Measurements from ENCODE around the gene CANT1.

The CANT1 gene

DNA sequence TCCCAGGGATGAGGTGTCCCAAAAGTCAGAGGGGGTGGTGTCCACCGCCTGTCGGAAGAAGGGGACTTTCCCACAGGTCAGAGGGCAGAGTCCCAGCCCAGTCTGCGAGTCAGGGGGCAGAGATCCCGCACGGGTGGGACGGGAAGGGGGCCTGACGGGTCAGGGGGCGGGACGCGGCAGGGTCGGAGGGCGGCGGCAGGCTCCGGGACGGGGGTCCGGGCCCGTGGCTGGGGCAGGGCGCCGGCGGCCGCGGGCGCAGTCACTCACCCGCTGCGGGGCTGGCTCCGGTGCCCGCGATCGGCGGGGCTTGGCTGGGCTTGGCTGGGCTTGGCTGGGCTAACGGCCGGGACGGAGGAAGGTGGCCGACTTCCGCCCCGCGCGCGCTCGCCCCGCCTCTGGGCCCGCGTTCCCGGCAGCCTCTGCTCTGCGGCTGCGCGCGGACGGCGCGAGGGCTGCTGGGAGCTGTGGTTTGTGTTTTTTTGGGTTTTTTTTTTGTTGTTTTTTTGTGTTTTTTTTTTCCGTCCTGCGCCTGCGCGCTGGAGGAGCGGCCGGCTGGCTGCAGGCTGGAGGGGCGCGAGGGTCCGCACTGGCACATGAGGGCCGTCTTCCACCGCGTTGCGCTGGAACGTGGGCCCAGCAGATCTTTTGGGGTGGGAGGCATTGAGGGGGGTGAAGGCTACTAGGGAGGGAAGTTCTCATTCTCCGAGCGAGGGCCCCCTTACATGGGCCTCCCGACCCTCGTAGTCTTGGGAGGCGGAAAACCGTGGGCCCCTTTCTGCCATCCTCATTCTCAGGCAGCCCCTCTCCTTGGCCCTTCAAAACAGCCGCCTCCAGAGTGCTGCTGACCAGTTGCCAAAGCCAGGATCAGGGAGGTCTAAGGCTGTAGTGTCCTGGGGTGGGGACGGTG, at the start of gene CANT1:
Gene CANT1, minus strand, starts transcription at position 368 of the 907 bp plus-strand sequence. CDS start 12,142 bp downstream, outside the sequence.
- peak; percentile 81 for DNase-seq

GRCh38 chr17:79057737-79058385, 48.3 kb upstream of the CANT1 start:
- DNase-seq, result no peak

DNA sequence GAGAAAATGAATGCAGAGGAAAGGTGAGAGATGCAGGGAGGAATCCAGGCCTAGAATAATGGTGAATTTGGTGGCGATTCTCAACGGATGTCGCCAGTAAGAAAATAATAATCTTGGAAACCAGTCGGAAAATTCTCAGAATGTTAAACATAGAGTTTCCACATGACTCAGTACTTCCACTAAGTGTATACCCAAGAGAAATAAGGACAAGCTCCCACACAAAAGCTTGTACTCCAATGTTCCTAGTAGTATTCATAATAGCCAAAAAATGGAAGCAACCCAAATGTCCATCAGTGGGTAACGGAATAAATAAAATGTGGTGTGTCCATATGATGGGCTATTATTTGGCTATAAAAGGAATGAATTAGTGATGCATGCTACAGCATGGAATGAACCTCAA, 45.6 kb upstream of the CANT1 start:
- no peak for DNase-seq

- no peak for DNase-seq
Measured at GRCh38 chr17:79054200-79054960, 44.8 kb upstream of the CANT1 start.

DNA sequence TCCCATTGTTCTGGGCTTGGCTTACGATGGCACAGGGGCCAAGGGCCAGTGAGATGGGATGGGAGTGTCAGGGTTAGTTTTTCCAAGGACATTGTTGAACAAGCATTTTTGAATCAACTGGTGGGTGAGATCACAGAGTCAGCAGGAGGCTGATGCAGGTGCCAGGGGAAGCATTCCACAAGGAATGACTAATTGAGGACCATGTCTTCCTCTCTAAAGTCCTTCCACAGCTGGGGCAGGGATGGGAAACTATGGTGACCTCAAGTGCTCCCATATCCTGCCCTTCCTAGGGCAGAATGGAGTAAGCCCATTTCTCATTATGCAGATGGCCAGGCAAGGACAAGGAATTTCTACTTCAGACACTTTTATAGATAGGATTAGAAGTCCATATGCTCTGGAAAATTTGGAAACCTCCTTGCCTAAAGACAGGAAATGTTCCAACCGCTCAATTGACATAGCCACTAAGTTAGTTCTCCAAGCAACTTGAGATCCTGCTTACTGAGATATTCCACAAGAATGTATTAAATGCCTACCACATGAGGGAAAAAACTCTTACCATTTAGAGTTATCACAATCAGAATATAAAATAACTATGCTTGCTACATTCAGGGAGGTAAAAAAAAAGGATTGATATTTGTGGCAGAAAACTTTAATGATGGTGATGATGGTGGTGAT, 43.8 kb upstream of the CANT1 start:
- DNase-seq, result no peak

- DNase-seq, result no peak
Measured at GRCh38 chr17:79052131-79052530, 42.6 kb upstream of the CANT1 start.

GRCh38 chr17:79051306-79051705, 41.7 kb upstream of the CANT1 start:
- no peak for DNase-seq

DNA sequence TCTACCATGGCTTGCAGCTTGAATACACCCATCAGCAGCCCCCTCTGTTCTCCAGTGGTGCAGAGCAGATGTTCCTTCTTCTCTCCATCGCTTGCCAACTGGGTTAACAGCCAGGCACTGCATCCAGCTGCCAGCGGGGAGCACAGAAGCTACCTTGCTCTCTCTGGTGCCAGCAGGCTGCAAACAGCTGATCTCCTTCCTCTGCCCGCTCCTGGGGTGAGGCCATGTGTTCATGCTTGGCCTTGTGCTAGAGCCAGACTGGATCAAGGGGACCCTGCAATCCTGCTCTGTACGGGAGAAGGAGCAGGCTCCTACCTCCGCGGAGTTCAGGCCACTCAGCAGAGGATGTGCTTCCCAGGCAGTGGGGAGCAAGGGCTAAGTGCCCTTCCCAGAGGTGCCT, 41.0 kb upstream of the CANT1 start:
- no peak for DNase-seq

DNA sequence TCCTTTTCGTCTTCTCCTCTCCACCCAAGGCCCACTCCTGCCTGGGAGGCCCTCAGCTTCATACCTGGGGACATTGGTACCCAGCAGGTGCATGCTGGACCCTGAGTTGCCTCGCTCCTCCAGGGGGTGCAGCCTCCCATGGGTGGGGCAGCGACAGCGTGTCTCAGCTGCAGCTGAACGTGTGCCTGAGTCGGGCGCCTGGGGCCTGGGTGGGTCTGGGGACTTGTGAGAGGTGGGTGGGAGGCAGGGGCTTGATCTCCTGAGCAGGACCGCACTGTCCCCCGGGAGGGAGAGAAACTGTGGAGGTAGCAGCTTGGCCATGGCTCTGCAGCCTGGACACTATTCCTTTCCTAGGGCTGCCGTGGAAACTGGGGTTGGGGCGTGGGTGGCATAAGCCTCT, 40.3 kb upstream of the CANT1 start:
- DNase-seq, result no peak

DNA sequence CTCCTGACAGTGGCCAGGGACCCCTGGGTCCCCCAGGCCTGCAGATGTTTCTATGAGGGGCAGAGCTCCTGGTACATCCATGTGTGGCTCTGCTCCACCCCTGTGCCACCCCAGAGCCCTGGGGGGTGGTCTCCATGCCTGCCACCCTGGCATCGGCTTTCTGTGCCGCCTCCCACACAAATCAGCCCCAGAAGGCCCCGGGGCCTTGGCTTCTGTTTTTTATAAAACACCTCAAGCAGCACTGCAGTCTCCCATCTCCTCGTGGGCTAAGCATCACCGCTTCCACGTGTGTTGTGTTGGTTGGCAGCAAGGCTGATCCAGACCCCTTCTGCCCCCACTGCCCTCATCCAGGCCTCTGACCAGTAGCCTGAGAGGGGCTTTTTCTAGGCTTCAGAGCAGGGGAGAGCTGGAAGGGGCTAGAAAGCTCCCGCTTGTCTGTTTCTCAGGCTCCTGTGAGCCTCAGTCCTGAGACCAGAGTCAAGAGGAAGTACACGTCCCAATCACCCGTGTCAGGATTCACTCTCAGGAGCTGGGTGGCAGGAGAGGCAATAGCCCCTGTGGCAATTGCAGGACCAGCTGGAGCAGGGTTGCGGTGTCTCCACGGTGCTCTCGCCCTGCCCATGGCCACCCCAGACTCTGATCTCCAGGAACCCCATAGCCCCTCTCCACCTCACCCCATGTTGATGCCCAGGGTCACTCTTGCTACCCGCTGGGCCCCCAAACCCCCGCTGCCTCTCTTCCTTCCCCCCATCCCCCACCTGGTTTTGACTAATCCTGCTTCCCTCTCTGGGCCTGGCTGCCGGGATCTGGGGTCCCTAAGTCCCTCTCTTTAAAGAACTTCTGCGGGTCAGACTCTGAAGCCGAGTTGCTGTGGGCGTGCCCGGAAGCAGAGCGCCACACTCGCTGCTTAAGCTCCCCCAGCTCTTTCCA, 39.5 kb upstream of the CANT1 start:
- no peak for DNase-seq

GRCh38 chr17:79047923-79048825, 38.6 kb upstream of the CANT1 start:
- no peak for DNase-seq

GRCh38 chr17:79047291-79047920, 37.8 kb upstream of the CANT1 start:
- DNase-seq, result no peak

DNA sequence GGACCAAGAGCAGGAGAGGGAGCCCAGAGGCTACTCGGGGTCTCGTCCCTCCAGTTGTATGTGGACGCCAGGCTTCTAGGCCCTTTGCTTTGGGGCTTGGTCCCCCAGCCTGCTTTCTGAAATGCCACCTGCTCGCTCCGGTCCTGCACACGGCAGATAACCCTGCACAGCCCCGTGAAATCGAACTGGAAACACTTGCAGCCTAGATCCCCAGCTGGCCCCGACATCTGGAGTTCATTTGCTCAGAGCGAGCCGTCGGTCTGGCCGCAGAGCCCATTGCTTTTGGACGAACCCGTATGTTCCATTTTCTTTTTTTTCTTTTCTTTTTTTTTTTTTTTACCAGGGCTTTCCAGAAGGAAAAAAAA, 37.3 kb upstream of the CANT1 start:
- DNase-seq, result no peak

GRCh38 chr17:79046197-79046915, 36.8 kb upstream of the CANT1 start:
- no peak for DNase-seq

DNA sequence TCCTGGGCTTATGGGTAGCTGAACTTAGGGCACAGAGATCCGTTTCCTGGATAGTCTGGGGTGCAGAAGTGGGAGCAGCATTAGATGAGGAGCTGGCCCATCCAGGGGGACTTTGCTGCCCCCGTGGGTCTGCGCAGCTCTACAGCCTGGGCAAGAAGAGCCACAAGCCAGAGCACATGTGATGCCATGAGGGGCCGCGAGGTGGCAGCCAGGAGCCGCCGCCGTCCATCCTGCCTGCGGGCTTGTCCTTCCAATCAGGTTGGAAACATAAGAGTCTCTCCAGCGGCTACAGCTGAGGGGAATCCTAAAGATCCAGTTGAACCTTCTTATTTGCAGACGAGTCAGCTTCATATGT, 36.3 kb upstream of the CANT1 start:
- peak; percentile 62 for DNase-seq

DNA sequence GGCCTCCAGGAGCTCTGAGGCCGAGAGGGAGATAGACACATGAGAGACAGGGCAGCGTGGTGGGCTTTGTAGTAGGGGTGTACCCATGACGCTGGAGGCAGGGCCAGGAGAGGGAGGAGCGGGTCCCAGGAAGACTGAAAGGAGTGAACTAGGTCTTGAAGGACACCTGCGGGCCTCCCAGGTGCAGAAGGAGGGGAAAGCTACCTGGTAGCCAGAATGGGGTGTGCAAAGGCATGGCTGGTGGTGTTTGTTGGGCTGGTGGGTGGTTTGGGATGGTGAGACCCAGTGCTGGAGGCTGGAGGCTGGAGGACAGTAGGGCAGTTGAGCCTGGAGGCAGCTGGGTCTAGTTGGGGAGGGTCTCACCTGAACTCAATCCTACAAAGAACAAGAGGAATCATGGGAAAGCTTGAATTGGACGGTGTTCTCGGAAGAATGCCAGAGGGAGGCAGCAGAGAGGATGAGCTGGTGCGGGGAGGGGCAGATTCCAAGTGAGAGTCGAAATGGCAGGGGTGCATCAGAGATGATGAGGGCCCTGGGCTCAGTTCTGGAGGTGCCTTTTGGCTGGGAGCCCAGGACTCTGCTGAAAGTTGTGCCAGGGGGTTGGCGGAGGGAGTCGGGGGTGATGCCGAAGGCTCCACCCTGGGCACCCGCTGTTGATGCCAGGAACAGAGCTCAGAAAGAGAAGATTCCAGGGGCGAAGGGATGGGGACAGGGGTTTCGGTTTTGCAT, 35.6 kb upstream of the CANT1 start:
- no peak for DNase-seq

DNA sequence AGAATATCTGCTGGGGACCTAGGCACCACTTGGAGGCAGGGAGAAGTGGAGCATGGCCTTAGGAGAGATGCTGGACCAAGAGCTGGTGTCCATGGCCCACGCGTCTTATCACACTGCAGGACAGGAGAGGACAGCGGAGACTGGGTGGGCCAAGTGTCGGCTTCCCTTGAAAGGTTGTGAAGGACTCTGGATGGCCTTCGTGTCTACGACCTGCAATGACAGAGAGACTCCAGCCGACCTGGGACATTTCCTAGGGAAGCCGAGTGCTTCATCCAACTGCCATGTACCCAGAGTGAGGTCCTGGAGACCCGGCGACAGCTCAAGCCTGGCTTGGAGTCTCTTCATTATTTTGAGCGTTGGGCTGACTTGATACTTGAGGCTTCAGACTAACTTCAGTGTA, 34.9 kb upstream of the CANT1 start:
- no peak for DNase-seq

GRCh38 chr17:79043931-79044320, 34.4 kb upstream of the CANT1 start:
- DNase-seq, result no peak

Data from activated CD4-positive, alpha-beta T cell treated with anti-CD3 and anti-CD28 coated beads, Interleukin-2, amount 50 U/mL, for 1 hour (primary cell).